ENCODE results near the gene HDLBP. TPM values are rescaled to one million over a fixed set of nuclear protein-coding genes. Genes with fewer than 3 reads are reported as not detected.

The HDLBP gene
- total RNA-seq, 2 donors from 2014 or later = 404 to 447 TPM

DNA sequence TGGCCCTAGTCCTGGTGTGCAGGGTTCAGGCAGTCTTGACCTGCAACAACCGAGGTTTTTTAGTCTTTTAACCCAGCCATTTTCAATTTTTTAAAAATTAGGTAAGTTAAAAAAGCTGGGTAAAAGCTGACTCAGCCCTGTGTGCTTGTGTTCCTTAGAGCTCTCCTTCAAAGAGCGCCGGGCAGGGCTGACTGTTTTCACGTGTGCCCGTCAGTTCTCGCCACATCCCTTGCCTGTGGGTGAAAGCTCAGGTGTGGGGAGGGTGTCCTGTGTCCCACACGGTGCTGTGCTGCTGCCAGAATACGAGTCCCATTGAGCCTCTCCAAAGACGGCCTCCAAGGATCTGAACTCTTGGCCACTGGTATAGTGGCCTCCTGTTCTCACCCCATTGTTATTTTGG is 132.3 kb downstream of the HDLBP start:
- H3K4me3 ChIP-seq = no peak overlapping the region
- H3K36me3 ChIP-seq = peaks cover 5% of the 10 kb centered on the region
- ATAC-seq (ENCODE audit: insufficient number of reproducible peaks, low FRiP score, low read depth) (no peak), DNase-seq (ENCODE audit: low spot score) (no peak)
- TF ChIP-seq, protein P1, sequence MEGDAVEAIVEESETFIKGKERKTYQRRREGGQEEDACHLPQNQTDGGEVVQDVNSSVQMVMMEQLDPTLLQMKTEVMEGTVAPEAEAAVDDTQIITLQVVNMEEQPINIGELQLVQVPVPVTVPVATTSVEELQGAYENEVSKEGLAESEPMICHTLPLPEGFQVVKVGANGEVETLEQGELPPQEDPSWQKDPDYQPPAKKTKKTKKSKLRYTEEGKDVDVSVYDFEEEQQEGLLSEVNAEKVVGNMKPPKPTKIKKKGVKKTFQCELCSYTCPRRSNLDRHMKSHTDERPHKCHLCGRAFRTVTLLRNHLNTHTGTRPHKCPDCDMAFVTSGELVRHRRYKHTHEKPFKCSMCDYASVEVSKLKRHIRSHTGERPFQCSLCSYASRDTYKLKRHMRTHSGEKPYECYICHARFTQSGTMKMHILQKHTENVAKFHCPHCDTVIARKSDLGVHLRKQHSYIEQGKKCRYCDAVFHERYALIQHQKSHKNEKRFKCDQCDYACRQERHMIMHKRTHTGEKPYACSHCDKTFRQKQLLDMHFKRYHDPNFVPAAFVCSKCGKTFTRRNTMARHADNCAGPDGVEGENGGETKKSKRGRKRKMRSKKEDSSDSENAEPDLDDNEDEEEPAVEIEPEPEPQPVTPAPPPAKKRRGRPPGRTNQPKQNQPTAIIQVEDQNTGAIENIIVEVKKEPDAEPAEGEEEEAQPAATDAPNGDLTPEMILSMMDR (IDR thresholded peaks at IDR 0.05) = no peak
- no peaks in the 10 kb centered on the region for H3K27me3 ChIP-seq (replicated peaks; ENCODE audit: insufficient read depth)
- no peaks in the 10 kb centered on the region for H3K9me3 ChIP-seq
- H3K27ac ChIP-seq = no peak overlapping the region
- H3K4me1 ChIP-seq (ENCODE audit: control insufficient read depth in 1 of 2, low read depth in 2 of 2) = no peaks in the 10 kb centered on the region

DNA sequence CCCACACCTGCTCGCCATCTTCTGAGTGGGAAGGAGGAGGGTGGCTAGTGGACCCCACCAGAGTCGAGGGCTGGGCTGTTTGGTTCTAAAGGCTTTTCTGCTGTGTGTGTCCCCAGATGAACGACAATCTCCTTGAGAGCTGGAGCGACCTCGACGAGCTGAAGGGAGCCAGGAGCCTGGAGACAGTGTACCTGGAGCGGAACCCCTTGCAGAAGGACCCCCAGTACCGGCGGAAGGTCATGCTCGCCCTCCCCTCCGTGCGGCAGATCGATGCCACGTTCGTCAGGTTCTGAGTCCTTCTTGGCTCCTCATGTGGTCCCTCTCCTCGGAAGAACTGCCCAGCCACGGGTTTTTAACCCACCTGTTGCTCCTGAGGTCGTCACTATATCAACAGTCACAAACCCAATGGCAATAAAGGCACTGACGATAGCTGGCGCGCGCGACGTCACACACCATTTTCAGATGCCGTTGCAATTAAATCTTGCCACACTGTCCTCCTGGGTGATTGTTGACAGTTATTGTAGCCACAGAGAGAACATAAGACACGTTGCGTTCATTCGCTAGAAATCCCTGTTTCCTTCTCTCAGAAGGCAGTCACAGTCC is 132.8 kb downstream of the HDLBP start:
- no peak overlapping the region for H3K4me3 ChIP-seq
- TF ChIP-seq, protein P1 (IDR thresholded peaks at IDR 0.05) = no peak
- no peaks in the 10 kb centered on the region for H3K9me3 ChIP-seq
- DNase-seq (ENCODE audit: low spot score) (no peak), ATAC-seq (ENCODE audit: insufficient number of reproducible peaks, low FRiP score, low read depth) (no peak)
- peaks cover 5% of the 10 kb centered on the region for H3K36me3 ChIP-seq
- H3K27me3 ChIP-seq (replicated peaks; ENCODE audit: insufficient read depth) = no peaks in the 10 kb centered on the region
- no peaks in the 10 kb centered on the region for H3K4me1 ChIP-seq (ENCODE audit: control insufficient read depth in 1 of 2, low read depth in 2 of 2)
- H3K27ac ChIP-seq = no peak overlapping the region

DNA sequence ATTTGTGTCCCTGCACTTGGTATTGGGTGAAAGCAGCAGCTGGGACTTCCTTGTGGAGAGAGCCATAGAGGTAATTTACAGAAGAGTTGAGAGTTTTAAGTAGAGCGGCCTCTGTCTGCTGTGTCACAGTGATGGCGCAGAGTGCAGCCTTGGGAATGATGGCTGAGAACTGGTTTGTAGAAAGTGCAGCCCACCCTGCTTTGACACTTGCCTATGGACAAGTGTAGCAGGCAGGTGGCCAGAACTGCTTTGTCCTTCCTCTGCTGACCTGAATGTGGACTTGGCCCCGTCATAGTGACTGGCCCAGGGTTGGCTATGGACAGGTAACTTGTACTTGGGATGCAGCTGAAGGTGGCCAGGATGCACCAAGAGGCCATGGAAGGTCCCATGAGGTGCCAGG is 133.3 kb downstream of the HDLBP start:
- no peak for DNase-seq (ENCODE audit: low spot score)
- Histone ChIP-seq H3K9me3 (no peaks in the 10 kb centered on the region), H3K4me3 (no peak overlapping the region), H3K36me3 (peaks cover 6% of the 10 kb centered on the region), H3K4me1 (ENCODE audit: control insufficient read depth in 1 of 2, low read depth in 2 of 2) (no peaks in the 10 kb centered on the region), H3K27me3 (replicated peaks; ENCODE audit: insufficient read depth) (no peaks in the 10 kb centered on the region), H3K27ac (no peak overlapping the region)
- TF ChIP-seq, protein P1 (IDR thresholded peaks at IDR 0.05) = no peak
- no peak for ATAC-seq (ENCODE audit: insufficient number of reproducible peaks, low FRiP score, low read depth)

DNA sequence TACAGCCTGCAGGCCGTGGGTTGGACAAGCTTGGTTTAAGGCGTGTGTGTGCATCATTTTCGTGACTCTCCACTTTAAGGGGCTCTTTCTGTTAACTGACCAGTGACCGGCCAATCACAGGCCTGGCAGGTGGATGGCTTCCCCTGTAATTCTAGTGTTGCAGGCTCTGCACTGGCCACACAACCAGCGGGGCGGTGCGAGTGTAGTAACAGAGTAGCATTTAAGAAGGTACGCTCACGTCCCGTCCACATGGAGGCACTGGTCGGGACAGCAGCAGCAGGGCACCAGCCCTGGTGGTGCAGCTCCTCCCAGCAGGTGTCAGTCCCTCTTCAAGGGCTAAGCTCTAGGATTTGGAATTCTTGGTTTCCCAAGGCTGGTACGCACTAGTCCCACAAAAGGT is 135.0 kb downstream of the HDLBP start:
- no peak overlapping the region for H3K27ac ChIP-seq
- H3K27me3 ChIP-seq (replicated peaks; ENCODE audit: insufficient read depth) = no peaks in the 10 kb centered on the region
- TF ChIP-seq, protein P1 (IDR thresholded peaks at IDR 0.05) = no peak
- peaks cover 21% of the 10 kb centered on the region for H3K36me3 ChIP-seq
- no peaks in the 10 kb centered on the region for H3K4me1 ChIP-seq (ENCODE audit: control insufficient read depth in 1 of 2, low read depth in 2 of 2)
- no peaks in the 10 kb centered on the region for H3K9me3 ChIP-seq
- no peak overlapping the region for H3K4me3 ChIP-seq
- no peak for ATAC-seq (ENCODE audit: insufficient number of reproducible peaks, low FRiP score, low read depth)
- DNase-seq (ENCODE audit: low spot score) = no peak

DNA sequence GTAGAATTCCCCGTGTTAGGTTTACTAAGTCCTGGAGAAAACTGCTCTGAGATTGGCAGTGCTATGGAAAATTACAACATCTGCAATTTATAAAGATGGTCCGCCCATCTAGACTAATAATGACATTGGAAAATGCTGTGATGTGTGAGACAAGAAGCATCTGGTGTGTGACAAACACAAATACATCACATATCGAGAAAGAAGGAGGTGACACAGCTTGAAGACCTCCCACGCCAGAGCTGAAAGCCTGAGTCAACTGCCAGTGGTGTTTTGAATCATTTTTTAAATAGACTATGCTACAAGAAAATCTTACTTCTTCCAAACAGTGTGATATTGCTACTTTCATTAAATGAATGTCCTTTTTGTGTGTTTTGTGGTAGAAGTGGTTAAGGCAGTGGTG is 135.6 kb downstream of the HDLBP start:
- TF ChIP-seq, protein P1 (IDR thresholded peaks at IDR 0.05) = no peak
- ATAC-seq (ENCODE audit: insufficient number of reproducible peaks, low FRiP score, low read depth) (no peak), DNase-seq (ENCODE audit: low spot score) (no peak)
- H3K9me3 ChIP-seq = no peaks in the 10 kb centered on the region
- H3K27me3 ChIP-seq (replicated peaks; ENCODE audit: insufficient read depth) = no peaks in the 10 kb centered on the region
- peaks cover 25% of the 10 kb centered on the region for H3K36me3 ChIP-seq
- no peak overlapping the region for H3K4me3 ChIP-seq
- H3K27ac ChIP-seq = no peak overlapping the region
- no peaks in the 10 kb centered on the region for H3K4me1 ChIP-seq (ENCODE audit: control insufficient read depth in 1 of 2, low read depth in 2 of 2)
